Measurements from ENCODE around the gene POT1.
"Not testable (repeated sequence)": the region's sequence is repeated elsewhere in the genome, so short reads cannot be mapped to it uniquely, and the experiment has no call there.

The POT1 gene, protein sequence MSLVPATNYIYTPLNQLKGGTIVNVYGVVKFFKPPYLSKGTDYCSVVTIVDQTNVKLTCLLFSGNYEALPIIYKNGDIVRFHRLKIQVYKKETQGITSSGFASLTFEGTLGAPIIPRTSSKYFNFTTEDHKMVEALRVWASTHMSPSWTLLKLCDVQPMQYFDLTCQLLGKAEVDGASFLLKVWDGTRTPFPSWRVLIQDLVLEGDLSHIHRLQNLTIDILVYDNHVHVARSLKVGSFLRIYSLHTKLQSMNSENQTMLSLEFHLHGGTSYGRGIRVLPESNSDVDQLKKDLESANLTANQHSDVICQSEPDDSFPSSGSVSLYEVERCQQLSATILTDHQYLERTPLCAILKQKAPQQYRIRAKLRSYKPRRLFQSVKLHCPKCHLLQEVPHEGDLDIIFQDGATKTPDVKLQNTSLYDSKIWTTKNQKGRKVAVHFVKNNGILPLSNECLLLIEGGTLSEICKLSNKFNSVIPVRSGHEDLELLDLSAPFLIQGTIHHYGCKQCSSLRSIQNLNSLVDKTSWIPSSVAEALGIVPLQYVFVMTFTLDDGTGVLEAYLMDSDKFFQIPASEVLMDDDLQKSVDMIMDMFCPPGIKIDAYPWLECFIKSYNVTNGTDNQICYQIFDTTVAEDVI

GRCh38 chr7:124929467-124930172 is at the start of gene POT1:
TSS of gene POT1 (minus strand) at chr7:124929825. CDS start at chr7:124897173, 32,652 bp downstream.
- peak; percentile 92 for DNase-seq (ENCODE audit: low spot score)

DNA sequence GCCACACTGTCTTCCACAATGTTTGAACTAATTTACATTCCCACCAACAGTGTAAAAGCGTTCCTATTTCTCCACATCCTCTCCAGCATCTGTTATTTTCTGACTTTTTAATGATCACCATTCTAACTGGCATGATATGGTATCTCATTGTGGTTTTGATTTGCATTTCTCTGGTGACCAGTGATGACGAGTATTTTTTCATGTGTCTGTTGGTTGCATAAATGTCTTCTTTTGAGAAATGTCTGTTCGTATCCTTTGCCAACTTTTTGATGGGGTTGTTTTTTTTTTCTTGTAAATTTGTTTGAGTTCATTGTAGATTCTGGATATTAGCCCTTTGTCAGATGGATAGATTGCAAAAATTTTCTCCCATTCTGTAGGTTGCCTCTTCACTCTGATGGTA is 45.5 kb upstream of the POT1 start:
- not testable (repeated sequence) for DNase-seq (ENCODE audit: low spot score)

DNA sequence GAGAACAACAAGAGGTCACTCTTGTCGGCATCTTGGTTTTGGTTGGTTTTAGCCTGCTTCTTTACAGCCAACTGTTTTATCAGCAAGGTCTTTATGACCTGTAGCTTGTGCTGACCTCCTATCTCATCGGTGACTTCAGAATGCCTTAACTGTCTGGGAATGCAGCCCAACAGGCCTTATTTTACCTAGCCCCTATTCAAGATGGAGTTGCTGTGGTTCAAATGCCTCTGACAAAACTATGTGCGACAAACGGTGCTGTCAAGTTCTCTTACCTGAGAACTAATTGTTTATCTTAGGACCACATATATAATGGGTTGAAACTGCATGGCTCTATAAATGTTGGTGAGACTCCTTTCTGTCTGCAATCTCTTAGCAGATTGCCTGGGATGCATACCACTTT is 35.9 kb upstream of the POT1 start:
- no peak for DNase-seq (ENCODE audit: low spot score)

GRCh38 chr7:124959676-124960075 is 30.1 kb upstream of the POT1 start:
- no peak for DNase-seq (ENCODE audit: low spot score)

DNA sequence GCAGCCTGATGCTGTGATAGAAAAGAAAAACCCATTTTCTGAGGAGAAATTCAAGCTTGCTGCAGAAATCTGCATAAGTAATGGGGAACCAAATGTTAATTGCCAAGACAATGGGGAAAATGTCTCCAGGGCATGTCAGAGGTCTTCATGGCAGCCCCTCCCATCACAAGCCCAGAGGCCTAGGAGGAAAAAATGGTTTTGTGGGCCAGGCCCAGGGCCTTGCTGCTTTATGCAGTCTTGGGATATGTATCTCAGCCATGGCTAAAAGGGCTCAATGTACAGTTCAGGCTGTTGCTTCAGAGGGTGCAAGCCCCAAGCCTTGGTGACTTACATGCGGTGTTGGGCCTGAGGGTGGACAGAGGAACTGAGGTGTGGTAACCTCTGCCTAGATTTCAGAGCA is 28.3 kb upstream of the POT1 start:
- DNase-seq (ENCODE audit: low spot score), result not testable (repeated sequence)

GRCh38 chr7:124956160-124956559 is 26.5 kb upstream of the POT1 start:
- DNase-seq (ENCODE audit: low spot score), result no peak

- no peak for DNase-seq (ENCODE audit: low spot score)
Measured at GRCh38 chr7:124954790-124955189, 25.2 kb upstream of the POT1 start.

- DNase-seq (ENCODE audit: low spot score), result no peak
Measured at GRCh38 chr7:124945680-124946079, 16.1 kb upstream of the POT1 start.

GRCh38 chr7:124943472-124943871 is 13.8 kb upstream of the POT1 start:
- DNase-seq (ENCODE audit: low spot score), result no peak

DNA sequence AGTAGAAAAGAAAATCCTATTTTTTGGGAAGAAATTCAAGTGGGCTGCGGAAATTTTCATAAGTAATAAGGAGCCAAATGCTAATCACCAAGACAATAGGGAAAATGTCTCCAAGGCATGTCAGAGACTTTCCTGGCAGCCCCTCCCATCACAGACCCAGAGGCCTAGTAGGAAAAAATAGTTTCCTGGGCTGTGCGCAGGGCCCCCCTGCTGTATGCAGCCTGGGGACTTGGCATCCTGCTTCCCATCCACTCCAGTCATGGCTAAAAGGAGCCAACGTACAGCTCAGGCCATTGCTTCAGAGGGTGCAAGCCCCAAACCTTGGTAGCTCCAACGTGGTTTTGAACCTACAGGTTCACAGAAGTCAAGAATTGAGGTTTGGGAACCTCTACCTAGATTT is 12.8 kb upstream of the POT1 start:
- no peak for DNase-seq (ENCODE audit: low spot score)

GRCh38 chr7:124940306-124940705 is 10.7 kb upstream of the POT1 start:
- DNase-seq (ENCODE audit: low spot score), result no peak

DNA sequence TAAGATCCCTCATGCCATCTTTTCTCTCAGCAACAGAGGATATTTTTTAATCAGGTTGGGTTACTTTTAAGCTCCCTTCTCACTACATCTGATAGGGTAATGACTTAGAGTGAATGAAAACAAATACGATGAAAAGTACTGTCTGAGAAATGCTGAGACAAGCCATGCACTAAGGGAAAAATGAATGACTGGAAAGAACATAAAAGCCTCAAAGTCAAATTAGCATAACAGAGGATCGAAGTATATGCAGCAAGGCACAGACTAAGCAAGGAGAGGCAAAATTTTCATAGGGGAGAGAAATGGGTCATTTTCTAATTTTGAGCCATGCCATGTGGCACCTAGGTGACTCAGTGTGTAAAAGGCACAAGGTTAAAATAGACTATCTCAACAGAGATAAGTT is 8.5 kb upstream of the POT1 start:
- DNase-seq (ENCODE audit: low spot score), result no peak

GRCh38 chr7:124937076-124937475 is 7.5 kb upstream of the POT1 start:
- no peak for DNase-seq (ENCODE audit: low spot score)

- no peak for DNase-seq (ENCODE audit: low spot score)
Measured at GRCh38 chr7:124934841-124935240, 5.2 kb upstream of the POT1 start.

DNA sequence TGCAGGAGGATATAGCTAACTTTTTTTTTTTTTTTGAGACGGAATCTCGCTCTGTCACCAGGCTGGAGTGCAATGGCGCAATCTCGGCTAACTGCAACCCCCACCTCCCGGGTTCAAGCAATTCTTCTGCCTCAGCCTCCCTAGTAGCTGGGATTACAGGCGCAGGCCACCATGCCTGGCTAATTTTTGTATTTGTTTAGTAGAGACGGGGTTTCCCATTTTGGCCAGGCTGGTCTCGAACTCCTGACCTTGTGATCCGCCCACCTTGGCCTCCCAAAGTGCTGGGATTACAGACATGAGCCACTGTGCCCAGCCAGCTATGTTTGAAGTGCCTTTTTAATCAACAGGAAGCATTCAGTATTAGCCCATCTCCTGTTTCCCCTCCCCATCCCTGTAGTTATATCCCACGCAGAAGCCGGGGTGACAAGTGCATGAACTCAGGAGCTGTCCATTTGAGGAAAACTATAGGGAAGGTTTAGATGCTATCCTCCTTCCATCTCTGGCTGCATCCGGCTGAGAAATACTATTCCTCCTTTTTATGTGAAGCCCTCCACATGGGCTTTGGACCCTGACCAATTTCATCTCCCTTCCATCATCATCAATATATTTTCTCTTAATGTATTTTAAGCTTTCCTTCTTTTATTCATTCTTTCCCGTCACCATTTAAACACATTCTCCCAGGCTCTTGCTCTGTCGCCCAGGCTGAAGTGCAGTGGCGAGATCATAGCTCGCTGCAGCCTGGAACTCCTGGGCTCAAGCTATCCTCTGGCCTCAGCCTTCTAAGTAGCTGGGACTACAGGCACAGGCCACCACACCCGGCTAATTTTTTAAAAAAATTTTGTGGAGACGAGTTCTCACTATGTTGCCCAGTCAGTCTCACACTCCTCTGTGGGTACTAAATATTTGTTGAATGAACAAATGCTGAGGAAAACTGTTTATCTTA is 1.3 kb upstream of the POT1 start:
- no peak for DNase-seq (ENCODE audit: low spot score)

- DNase-seq (ENCODE audit: low spot score), result no peak
Measured at GRCh38 chr7:124930173-124930623, 573 bp upstream of the POT1 start.

DNA sequence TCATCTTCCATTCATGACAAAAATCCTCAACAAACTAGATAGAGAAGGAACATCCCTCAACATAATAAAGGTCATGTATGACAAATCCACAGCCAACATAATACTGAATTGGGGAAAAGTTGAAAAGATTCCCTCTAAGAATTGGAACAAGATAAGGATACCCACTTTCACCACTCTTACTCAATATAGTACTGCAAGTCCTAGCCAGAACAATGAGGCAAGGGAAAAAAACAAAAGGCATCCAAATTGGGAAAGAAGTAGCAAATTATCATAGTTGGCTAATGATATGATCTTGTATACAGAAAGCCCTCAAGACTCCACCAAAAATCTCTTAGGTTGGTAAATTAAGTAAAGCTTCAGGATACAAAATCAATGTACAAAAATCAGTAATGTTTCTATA is 4.7 kb downstream of the POT1 start:
- no peak for DNase-seq (ENCODE audit: low spot score)

- DNase-seq (ENCODE audit: low spot score), result no peak
Measured at GRCh38 chr7:124922200-124922599, 7.4 kb downstream of the POT1 start.

- no peak for DNase-seq (ENCODE audit: low spot score)
Measured at GRCh38 chr7:124919841-124920240, 9.8 kb downstream of the POT1 start.

DNA sequence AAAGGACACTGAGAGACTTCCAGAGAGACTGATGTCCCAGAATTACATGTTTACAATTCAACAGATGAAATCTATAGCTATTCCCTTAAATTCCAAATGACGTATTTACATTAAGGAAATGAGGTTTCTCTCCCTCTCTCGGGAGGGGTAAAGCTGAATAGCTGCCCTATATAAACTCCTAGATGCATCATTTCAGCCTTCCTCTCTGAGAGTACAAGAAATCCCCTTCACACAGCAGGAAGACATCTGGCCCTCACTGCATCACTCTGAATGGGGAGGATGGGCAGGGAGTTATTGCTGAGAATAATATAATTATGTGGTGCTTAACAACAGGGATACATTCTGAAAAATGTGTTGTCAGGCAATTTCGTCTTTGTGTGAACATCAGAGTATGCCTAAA is 11.0 kb downstream of the POT1 start:
- no peak for DNase-seq (ENCODE audit: low spot score)

- no peak for DNase-seq (ENCODE audit: low spot score)
Measured at GRCh38 chr7:124915242-124915641, 14.4 kb downstream of the POT1 start.

GRCh38 chr7:124914298-124914697 is 15.3 kb downstream of the POT1 start:
- no peak for DNase-seq (ENCODE audit: low spot score)

All from germinal center (tissue), 1 donor.